GM18499 (cell line): ENCODE data around the gene DHRS1.
"Not testable (repeated sequence)": the region's sequence is repeated elsewhere in the genome, so short reads cannot be mapped to it uniquely, and the experiment has no call there.

Experiments
- ATAC-seq: cut with Tn5 transposase; IDR thresholded peaks from one replicate; pipeline ENCODE4 v1.9.1; 2021; ENCODE audit warnings: moderate number of reproducible peaks; ENCODE audit not compliant: insufficient read depth, unreplicated experiment

Gene DHRS1

DNA sequence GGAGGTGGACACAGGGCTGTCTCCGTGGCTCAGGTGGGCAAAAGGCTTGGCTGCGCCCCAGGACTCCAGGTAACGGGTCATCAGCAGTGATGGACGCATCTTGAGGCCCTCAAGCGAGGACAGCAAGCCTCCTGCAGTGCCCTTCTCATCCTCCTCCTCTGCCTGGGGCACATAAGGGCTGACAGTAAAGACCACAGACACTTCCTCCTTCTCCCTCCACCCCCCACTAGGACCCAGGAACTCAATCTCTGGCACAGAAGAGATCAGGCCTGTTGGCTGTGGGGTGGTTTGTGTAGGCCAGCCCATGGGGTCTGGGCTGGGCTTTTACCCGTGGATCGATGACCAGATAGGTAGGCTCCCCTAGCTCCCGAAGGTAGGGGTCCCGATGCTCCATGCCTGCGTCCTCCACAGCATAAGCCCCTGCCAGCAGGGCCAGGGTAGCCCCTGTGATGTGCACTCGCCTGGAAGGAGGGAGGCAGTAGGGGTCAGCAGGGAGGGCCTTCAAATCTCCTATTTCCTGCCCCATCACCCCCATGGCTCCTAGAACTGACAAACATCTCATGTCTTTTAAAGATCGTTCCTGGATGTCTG is 29.6 kb upstream of the DHRS1 start:
- no peak for ATAC-seq

DNA sequence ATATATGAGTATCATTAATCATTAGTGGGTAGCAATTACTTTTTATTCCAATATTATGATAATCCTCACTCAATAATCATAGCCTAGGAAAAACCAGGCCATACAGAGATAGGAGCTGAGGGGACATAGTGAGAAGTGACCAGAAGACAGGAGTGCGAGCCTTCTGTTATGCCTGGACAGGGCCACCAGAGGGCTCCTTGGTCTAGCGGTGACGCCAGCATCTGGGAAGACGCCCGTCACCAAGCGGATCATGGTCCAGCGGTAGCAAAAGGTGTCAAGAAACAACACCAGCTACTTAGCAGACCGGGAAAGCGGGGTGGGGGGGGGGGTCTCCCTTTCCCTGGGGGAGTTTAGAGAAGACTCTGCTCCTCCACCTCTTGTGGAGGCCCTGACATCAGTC is 28.3 kb upstream of the DHRS1 start:
- ATAC-seq = not testable (repeated sequence)

DNA sequence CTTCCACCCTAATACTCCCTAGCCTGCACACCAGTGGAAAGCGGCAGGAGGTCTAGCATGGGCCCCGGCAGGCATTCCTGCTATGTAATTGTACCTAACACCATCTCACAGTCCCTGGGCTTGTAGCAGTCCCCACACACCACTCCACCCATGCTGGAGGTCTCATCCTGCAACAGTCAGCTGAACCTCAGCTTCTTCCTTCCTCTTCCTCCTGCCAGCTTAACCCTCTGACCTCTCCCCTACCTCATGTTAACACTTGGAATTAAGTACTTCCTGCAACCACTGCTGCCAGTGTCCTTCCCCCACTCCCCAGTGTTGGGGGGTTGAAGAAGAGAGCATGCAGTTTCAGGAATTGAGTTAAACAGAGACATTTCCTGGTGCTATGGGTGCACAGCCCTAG is 27.7 kb upstream of the DHRS1 start:
- no peak for ATAC-seq

DNA sequence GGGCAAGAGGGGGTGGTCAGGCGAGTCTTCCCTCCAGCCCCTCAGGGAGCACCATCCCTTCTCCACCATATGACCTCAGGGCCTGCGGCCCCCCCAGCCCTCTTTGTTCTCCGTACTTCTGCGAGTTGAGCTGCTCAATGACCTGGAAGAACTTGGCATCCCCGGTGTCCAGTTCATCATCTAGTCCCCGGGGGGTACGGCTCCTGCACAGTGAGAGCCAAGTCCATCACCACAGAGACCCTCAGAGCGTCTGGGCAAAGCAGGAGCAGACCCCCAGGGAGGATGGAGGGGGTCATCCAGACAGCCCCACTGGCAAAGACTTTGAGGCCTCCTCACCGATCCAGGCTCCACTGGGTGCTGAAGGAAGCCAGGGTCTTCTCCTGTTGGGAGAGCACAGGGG is 26.4 kb upstream of the DHRS1 start:
- ATAC-seq = no peak

DNA sequence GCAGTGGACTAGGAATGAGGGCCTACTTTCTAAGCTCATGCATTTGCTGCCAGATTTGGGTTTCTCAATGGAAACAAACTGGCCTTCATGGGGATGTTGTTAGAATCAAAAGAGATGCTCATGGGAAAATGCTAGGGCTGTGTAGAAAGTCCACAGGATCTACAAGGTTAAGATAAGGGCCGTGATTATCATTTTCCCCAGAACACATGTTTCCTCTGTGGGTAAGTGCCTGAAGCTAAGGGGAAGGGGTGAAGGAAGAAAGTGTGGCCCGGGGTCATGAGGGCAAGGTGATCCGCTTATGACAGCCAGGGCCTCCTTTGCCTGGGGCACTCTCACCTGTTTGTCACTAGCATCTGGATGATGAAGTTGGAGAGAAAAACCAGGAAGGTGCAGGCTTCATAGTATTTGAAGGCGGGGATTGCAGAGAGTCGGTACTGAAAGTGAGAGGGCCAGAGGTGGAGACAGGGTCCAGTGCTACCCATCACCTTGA is 25.5 kb upstream of the DHRS1 start:
- ATAC-seq = no peak

DNA sequence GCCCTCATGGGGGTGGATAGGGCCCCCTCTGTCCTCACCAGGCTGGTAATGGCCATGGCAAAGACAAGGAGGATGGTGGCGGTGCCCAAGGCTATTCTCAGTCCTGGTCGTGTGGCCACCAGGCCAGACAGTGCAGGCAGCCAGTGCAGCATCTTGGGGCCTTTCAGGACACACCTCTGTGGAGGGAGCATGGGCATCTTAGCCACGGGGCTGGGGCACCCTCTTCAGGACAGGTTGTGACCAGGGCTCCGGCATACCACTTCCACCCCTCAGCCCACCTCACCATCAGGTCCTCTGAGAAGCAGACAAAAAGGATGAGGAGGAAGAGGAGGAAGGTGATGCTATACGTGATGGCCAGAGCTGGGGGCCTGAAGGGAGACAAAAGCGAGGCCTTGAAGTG is 24.4 kb upstream of the DHRS1 start:
- ATAC-seq = no peak

DNA sequence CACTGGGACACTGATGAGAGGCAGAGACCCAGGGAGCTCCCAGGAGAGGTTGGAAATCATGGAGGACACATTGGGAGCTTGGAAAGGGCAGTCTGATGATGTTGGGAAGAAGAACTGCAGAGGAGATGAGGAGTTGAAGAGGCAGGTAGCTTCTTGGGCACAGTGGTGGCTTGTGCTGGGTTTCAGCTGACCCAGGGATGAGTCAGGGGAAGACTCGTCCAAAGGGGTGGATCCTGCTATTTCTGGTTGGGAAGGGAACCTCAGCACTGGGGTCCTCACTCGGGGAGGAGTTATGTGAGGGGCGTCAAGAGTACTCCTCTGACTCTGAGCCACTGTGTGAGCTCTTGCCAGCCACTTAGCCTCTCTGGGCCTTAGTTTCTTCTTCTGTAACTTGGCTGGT is 23.8 kb upstream of the DHRS1 start:
- ATAC-seq = no peak

DNA sequence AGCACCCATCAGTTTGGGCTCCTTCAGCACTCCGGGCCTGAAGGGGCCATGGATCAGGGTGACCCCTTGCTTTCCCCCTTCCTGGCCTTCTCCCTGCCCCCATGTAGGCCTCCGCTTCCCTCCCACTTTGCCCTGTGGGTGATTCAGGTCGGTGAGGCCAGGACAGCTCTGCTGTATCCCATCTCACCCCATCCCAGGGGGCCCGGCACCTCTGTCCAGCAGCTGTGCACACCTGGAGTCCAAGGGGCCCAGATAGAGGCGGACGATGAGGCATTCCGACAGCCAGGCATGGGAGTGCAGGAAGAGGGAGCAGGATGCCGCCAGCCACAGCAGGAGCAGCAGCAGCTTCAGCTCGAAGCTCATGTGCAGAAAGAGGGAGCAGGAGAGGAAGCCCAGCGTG is 23.1 kb upstream of the DHRS1 start:
- ATAC-seq = no peak

DNA sequence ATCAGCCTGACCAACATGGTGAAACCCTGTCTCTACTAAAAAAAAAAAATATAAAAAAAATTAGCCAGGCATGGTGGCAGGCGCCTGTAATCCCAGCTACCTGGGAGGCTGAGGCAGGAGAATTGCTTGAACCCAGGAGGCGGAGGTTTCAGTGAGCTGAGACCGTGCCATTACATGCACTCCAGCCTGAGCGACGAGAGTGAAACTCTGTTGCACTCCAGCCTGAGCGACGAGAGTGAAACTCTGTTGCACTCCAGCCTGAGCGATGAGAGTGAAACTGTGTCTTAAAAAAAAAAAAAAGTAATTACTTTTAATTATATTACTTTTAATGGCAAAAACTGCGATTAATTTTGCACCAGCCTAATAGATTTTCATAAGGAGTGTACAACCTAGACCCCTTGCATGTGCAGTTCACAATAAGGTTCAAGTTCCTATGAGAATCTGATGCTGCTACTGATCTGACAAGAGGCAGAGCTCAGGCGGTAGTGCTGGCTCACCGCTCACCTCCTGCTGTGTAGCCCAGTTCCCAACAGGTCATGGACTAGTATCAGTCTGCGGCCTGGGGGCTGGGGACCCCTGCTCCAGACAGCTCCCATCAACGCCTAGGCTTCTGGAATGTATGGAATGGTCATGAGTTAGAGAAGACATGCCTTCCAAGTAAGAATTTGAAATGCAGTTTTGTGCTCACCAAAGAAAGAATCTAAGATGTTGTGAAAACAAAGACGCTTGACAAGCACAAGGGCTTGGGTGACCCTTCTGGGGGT is 21.8 kb upstream of the DHRS1 start:
- no peak for ATAC-seq

DNA sequence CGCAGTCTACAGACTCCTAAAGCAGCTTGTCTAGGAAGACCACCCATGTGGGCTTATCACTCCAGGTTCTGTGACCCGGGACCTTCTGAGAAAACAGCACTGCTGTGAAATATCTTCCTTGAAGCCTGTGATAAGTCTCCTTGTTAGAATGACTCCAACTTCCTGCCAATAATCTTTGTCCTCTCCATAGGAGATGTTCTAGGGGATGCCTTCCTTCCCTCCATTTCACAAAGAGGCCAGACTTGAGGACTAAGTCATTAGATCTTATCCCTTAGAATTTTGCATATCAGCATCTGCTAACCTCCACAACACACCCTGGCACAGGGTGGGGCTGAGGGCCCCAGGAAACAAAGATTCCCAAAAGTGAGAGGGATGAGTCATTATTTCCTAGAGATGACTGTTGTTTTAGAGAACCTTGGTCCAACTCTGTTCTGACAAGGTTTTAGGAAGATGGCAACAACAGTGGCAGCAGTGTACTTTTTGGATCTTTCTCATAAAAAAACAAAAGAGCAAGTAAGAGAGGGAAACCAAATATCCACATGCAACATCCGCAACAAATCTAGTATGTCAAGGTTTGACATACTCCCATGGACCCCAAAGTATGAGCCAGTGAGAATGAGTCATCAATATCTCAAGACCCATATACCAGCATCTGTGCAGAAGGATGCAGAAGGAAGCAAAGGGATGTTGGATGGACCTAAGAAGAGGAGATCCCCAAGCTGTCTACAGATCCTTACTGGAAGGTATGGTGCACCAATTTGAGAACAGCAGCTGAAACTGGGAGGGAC is 17.8 kb upstream of the DHRS1 start:
- ATAC-seq = no peak

DNA sequence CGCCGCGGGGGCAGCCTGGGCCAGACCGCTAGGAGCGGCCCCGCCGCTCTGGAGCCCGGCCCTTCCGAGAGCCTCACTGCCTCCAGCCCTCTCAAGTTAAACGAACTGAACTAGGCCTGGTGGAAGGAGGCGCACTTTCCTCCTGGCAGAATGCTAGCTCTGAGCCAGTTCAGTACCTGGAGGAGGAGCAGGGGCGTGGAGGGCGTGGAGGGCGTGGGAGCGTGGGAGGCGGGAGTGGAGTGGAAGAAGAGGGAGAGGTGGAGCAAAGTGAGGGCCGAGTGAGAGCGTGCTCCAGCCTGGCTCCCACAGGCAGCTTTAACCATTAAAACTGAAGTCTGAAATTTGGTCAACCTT is 17.0 kb upstream of the DHRS1 start:
- ATAC-seq = no peak

DNA sequence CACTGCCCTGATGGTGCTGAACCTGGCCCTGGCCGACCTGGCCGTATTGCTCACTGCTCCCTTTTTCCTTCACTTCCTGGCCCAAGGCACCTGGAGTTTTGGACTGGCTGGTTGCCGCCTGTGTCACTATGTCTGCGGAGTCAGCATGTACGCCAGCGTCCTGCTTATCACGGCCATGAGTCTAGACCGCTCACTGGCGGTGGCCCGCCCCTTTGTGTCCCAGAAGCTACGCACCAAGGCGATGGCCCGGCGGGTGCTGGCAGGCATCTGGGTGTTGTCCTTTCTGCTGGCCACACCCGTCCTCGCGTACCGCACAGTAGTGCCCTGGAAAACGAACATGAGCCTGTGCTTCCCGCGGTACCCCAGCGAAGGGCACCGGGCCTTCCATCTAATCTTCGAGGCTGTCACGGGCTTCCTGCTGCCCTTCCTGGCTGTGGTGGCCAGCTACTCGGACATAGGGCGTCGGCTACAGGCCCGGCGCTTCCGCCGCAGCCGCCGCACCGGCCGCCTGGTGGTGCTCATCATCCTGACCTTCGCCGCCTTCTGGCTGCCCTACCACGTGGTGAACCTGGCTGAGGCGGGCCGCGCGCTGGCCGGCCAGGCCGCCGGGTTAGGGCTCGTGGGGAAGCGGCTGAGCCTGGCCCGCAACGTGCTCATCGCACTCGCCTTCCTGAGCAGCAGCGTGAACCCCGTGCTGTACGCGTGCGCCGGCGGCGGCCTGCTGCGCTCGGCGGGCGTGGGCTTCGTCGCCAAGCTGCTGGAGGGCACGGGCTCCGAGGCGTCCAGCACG is 16.4 kb upstream of the DHRS1 start:
- no peak for ATAC-seq

DNA sequence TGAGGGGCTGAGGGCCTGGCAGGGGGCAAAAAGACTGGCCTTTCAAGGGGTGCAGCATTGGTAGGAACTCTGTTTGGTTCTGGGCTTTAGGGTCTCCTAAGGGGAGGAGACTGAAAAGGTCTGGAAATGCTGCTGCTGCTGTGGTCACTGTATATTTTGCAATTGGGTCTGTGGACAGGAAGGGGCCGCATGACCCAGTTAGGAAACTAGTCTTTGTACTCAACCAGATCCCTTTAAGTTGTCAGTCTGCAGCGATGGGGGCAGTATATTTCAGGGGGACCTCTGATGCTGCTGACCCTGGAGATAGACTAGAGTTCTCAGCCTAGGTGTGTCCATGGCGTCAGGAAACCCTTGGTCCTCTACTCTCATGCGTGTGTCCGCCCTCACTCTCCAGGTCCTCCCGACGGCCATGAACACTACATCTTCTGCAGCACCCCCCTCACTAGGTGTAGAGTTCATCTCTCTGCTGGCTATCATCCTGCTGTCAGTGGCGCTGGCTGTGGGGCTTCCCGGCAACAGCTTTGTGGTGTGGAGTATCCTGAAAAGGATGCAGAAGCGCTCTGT is 15.7 kb upstream of the DHRS1 start:
- no peak for ATAC-seq

DNA sequence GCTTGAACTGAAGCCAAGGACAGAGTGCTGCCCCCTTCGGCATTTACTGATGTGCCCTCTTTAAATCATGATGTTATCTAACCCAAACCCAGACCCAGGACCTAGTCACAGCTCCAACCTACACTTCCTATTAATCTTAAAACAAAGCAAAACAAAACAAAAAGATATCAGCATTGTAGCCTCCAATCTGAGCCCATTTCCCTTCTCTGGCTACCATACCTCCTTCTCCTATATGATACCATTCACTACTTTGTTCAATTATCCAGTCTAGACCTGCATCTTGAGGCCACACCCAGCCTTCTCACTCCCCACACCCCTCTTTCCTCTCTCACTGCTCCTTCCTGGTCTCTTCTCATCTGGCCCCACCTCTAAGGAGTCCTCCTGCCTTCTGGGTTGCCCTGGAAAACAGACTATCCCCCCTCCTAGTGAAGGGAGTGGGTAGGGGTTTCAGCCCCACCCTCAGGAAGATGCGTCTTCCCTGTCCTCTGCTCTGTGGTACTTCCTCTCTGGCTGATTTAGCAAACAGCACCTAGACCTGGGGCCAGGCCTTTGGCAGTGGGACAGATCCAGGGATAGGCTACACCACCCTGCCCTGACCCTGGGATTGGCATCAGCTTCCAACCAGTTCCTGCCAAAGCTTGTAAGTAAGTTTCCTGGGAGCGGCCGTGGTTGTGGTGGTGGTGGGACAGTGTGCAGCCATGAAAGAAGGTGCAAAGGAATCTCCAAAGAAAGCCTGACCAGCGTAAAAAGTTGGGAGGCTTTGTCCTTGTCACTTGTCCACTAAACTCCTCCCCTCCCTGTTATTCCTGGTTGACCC is 15.0 kb upstream of the DHRS1 start:
- ATAC-seq = no peak

DNA sequence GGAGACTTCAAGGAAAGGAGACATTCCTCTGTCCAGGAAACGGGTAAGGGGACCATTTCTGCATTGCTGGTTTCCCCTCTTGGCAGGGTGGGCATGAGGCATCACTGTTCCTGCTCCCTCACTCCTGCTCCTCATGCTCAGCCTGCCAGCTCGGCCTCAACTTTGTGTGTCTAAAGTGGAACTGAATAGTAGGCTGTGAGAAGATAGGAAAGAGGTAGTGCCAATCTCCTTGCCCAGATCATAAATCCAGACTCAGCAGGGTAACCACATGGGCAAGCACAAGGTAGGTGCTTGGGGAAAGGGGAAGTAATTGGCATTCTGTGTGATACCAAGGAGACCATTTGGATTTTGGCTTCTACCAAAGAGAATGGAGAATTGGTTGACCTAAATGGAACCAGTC is 14.3 kb upstream of the DHRS1 start:
- no peak for ATAC-seq

DNA sequence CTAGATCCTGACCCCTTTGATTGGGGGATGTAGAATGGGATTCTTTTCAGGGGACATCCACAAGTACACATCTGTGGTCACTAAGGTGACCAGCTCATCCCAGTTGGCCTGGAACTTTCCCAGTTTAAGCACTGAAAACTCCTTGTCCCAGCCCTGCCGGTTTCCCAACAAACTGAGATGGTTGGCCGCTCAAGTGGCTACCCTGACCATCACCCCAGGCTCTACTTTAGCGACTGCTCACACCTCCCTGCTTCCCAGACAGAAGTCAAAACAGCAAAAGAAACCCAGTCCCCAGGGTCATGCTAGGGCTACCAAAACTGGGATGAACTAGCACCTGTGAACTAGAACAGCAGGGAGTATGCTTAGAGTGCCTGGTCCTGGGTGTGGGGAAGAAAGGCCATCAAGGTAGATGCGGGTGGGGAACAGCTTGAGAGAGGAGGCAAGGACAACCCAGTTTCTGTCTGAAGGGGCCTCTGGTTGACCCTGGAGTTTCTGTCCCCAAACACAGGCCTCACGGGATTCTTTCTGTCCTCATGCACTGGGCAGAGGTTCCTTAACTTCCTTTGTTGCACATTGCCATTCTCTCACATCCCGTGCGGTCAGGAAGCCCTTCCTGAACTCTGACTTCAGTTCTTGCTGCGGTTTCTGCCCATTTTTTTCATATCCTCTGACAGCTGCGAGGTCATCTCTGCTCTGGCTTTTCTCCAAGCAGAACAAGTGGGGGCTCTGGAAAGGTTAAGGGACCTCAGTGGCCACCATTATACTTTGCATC is 13.3 kb upstream of the DHRS1 start:
- ATAC-seq = no peak

DNA sequence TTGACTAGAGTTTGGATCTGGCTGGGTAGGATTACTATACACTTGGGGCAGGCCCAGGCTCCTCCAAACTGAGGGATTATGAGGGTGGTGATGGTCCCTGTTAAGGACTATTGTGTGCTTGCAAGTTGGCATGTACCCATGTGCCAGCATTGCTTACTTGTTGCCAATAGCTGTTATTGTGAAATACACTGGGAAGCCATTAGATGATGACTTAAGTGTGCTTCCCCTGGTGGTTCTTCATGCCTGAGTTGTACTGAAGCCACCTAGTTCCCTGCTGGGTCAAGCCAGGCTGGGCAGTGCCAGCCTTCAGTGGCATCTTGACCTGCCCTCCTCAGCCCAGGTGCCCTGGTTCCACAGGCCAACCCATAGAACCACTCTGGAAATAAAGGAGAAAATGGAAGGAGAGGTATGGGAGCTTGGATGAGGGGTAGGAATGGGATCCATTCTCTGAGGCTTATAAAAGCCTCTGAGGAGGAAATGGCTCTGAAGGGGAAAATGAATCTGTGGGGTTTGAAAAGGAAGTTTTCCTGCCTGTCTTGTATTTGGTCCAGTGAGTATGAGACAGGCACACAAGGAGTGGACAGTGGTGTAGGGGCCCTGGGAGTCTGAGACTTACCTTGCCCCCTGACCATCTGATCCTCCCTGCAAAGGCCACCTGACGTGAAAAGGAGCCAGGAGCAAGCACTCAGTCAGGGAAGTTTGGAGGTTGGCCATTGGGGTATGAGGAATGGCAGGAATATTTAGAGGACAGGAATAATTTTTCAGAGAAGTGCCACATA is 12.4 kb upstream of the DHRS1 start:
- ATAC-seq = no peak
